COLO668 (cell line): Measurements from ENCODE around the gene PFKFB2.
A peak's percentile ranks its signal among the peaks of the same experiment; 100 is the strongest.

Experiments
- DNase-seq: peaks from one replicate; lab custom pipeline; 2025; ENCODE audit not compliant: unreplicated experiment; lab: John Stamatoyannopoulos, UW

The PFKFB2 gene

DNA sequence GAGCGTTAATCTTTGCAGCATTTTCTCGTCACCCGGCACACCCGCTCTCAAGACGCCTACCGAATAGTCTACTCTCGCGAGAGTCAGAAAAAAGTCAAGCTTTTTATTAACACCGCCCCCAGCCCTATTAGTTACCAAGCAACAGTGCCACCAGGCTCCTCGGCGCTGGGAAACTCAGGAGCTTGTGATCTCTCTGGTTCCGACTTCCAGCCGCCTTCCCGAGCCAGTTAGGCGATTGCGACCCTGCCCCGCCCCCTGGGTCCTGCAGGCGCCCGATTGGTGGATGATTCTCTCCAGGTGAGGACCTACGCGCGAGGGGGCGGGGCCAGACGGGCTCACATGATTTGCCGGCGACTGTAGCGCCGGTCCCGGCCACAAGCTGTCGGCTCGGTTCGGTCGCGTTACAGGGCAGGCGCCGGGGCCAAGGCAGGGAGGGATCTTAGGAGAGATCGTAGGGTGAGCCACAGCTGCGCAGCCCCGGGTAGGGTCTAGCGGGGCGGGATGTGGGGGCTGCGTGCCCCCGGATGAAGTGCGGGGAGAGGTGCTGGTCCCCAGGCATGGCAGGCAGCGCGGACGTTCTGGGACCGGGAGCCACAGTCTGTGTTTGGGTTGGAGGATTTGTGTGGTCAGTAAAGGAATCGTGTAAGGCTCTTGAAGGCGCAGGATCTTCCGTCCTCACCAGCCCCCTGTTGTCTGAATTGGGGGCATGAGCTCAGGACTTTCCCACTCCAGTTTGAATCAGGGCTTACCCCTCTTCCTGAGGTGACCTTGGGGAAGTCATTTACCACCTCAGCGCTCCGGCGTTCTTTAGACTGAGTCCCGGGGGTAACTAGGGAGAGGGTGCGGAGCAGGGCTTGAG lies at the start of gene PFKFB2:
Gene PFKFB2 (plus strand): TSS at position 365 of the 859 bp plus-strand sequence. CDS start 1,443 bp downstream, outside the sequence.
- peak; percentile 100 for DNase-seq

- DNase-seq = peak; percentile 61
Observed at GRCh38 chr1:207004931-207005830, 47.9 kb upstream of the PFKFB2 start.

DNA sequence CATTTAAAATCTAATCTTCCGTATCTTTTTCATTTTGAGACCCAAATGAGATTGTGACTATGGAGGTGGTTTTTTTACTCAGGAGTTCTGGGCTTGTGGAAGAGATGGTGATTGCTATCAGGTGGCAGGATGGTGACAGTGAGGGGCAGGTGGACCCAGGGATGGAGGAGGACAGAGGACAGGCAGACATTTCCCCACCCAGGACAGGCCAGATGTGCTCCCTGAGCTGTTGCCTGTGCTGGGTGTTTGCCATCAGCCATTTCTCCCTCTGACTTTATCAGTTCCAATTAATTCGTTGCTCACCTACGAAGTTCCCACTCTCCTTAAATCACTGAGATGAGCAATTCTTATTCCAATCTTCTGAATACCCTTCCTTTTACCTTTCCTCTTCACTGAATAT lies 47.0 kb upstream of the PFKFB2 start:
- no peak for DNase-seq

DNA sequence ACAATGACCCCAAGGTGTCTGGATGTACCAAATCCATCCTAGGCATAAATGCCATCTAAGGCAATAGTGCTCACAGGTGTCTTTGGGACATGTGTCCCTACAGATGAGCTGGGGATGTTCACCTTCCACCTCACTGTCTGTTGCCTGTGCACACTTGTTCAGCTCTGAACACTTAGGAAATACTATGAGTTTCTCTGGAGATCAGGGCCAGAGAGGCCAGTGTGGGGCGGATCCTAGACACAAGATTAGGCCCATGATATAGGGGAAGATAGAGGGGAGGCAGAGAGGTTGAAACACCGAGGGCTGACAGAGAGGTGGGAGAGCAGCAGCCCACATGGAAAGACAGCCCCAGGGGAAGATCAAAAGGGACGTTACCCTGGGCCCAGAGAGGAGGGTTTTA lies 46.2 kb upstream of the PFKFB2 start:
- DNase-seq = no peak

DNA sequence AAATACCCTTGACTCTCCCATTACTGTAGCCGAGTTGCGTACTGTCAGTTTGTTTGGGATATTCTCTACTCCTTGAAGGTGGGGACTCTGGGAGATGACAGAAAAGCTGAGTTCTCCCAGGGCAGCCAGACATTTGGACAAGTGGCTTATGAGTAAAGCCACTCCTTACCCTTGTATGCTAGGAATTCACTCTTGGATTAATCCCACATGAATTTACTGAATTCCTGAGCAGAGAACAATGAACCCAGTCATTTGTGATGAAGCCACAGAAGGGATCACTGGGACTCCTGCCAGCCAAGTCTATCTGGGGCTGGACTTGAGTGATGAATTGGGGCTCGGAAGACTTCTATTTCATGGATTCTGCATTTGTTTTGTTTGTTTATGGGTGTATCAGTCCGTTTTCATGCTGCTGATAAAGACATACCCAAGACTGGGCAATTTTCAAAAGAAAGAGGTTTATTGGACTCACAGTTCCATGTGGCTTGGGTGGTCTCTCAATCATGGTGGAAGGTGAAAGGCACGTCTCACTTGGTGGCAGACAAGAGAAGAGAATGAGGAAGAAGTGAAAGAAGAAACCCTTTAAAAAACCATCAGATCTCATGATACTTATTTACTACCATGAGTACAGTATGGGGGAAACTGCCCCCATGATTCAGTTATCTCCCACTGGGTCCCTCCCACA lies 45.6 kb upstream of the PFKFB2 start:
- DNase-seq = no peak

- no peak for DNase-seq
Observed at GRCh38 chr1:207009182-207009850, 43.8 kb upstream of the PFKFB2 start.

- no peak for DNase-seq
Observed at GRCh38 chr1:207009945-207010344, 43.1 kb upstream of the PFKFB2 start.

DNA sequence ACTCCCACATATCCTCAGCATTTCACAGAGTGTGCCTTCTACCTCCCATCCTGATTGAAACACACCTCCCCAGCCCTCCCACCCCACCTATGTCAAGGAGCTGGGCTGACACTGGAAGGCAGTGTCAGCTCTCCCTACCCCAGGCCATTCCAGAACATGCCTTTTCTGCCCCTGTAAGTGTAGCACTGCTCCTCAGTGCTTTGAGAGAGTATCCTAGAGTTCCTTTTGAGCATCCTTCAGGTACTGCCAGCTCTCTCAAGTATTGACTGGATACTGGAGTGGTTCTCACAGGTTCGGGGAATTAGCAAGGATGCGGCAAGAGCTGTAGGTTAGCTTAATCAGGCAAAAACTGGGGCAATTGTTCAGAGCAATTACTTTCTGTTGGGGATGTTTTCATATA lies 42.3 kb upstream of the PFKFB2 start:
- DNase-seq = no peak

DNA sequence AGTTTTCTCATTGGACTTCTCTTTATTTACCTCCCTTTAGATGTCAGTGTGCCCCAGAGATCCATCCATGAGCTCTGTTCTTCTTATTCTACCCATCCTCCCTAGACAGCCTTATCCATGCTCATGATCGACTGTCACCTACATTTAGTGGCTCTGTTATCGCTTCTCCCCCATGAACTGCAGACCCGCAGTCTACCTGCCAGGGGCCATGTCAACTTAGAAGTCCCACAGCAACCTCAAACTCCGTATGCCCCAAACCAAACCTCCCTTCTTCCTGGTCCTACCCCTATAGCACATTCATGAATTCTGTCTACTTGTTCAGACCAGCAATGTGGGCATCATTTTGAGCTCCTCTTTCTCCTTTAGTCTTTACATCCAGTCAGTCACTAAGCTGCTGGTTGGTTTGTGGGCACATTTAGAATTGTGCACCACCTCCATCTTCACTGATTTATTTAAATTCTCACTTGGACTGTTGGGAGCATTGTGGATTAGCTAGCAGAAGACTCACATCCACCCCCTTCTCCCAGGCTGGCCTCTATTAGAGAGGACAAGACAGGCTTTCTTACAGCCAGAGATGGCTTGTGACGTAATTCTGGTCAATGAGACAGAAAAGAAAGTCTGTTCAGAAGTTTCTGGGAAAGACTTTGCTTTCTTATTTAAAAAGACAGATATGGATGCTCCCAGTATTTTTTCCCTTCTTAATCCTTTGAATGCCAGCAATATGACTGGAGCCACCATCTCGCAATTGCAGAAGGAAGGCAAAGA lies 39.6 kb upstream of the PFKFB2 start:
- DNase-seq = no peak

DNA sequence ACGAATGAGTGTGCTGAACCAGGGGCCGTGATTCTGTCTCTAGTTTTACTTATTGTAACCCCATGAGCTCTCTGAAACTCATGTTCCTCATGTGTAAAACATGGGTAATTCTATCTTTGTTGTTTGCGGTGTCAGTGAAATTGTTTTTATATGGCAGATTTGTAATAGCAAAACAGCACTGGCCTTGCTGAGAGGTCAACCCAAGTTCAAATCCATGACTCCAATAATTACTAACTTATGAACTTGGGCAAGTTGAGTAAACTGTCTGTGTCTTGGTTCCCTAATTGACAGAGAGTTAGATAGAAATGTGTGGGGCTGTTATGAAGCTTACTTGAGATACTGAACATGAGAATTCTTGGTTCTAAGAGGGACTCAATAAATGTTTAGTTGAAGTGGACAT lies 38.3 kb upstream of the PFKFB2 start:
- DNase-seq = no peak

GRCh38 chr1:207015791-207016190 lies 37.3 kb upstream of the PFKFB2 start:
- no peak for DNase-seq

DNA sequence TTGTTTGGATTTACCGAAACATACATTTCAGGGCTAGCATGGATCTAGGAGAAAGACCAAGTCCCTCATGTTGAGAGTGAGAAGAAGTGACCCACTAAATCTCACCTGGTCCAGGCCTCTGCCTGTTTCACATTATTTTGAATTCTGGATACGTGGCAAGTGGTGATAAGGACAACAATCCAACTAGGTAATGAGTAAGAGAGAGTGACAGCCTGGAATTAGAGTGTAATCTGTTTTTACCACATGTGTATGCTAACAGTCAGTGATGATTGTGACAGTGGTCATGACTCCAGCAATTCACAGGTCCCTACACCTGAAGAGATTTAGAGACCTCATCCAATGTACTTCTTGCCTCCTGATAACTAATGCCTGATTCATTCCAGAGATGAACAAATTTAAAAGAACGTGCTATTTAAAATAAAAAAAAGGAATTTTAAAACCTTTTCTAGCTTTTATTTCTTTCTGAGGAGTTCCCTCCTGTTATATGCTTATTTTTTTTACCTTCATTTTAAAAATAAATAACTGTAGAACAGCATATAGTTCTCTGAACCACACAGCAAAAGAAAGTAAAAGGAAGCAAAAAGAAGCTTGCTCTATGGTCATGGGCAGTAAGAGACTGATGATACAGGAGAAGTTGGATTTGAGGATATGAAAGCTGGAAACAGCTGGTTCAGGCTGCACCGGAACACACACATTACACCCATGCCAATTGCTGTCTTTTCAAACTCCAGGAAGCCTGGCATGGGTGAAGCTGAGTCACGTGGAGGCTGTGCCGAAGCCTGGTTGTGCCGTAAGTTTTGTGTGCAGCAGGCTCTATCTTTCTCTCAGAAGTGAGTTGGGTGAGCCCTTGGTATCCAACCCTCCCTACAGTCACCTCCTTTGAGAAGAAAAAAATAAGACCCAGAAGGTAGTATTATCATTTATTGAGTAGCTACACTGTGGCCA lies 35.2 kb upstream of the PFKFB2 start:
- no peak for DNase-seq

DNA sequence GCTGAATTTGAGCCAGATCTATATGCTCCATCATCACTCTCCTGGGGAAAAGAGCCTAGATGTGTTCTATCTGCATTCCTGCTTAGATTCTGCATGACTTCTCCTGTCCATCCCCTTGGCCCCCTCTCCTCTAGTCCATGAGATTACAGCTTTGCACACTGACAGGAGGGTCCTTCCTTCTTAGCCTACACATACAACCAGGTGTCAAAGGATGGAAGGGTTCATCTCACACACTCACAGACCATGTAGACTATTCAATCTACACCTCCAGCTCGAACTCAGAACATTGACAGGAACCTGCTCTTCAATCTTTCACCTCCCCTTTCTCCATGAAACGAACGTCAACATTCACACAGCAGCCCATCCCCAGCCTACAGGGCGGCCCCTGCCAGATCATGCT lies 34.4 kb upstream of the PFKFB2 start:
- no peak for DNase-seq

DNA sequence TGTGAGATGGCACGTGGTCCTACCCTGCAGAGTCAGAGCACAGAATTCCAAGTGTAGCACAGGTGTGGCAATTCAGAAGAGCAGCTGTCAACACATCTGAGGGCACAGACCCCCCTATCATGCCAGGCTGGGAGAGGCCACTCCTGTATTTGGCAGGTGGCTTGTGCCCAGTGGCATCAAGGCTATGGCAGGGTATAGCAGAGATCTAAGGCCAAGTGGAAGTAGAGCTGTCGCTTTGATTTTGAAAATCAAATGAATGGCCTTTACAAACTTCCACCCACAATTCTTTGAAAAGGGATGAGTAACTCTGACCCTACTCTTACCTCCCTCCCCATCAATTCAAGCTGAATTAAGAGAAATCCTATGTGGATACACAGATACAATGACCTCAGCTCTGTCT lies 33.9 kb upstream of the PFKFB2 start:
- DNase-seq = no peak

GRCh38 chr1:207019661-207020060 lies 33.4 kb upstream of the PFKFB2 start:
- DNase-seq = no peak

DNA sequence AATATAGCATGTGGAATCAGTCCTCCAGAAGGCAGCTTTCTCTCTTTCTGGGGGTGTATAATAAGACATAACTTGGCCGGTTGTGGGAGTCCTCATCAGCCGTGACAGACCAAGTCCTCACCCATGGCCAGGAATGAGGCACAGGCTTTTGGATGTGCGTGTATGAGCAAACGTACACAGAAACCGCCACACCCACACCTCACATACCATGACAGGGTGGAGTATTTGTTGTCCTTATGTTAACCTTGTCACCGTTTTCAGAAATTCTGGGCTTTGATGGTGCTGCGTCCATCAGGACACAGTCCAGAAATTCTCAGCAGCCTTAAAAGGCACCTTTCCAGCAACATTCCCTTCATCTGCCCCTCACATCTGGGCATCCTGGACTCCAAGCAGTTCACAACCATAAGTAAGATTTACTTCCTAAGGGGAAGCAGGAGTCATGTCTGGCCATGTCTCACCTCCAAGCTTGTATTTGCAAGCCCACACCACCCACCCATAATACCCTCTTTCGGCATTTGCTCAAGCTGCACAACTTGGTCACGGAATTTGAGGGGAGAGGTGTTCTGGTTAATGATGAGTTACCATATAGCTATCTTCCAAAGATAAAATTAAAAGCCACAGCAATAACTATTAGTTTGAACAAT lies 32.9 kb upstream of the PFKFB2 start:
- DNase-seq = no peak

GRCh38 chr1:207020709-207021107 lies 32.4 kb upstream of the PFKFB2 start:
- no peak for DNase-seq

- no peak for DNase-seq
Observed at GRCh38 chr1:207021139-207021861, 31.8 kb upstream of the PFKFB2 start.
